SH-SY5Y (cell line): ENCODE data around the gene SYNE4.

ENCODE experiments used
- GATA2 ChIP-seq: IDR thresholded peaks from 2 replicates; pipeline ENCODE4 v1.6.1; 2011; ENCODE audit warnings: mild to moderate bottlenecking, low read depth, low read length
- GATA3 ChIP-seq: IDR thresholded peaks from 2 replicates; pipeline ENCODE4 v1.6.1; 2011; ENCODE audit warnings: low read depth, mild to moderate bottlenecking, low read length, moderate library complexity

DNA sequence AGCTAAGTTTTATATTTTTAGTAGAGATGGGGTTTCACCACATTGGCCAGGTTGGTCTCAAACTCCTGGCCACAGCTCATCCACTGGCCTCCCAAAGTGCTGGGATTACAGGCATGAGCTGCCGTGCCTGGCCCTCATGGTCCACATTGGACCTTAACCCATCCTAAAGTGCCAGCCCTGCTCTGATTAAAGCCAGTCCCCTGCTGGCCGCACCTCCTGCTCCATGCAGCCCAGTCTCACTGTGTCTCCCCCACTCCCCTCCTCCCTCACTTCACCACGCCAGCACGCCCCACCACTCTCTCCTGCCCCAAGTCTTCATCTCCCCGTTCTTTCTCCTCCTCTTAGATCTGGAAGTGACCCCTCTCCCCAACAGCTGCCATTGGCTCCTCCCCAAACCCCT is 30.3 kb downstream of the SYNE4 start:
- TF ChIP-seq GATA2 (no peak), GATA3 (no peak)
